SHP77 treated with DMSO at 0.1 percent for 48 hours (cell line): ENCODE results near the gene ZNF500.

Experiments used
- DNase-seq: peaks from one replicate; lab custom pipeline; 2025; lab: John Stamatoyannopoulos, UW

Gene ZNF500

DNA sequence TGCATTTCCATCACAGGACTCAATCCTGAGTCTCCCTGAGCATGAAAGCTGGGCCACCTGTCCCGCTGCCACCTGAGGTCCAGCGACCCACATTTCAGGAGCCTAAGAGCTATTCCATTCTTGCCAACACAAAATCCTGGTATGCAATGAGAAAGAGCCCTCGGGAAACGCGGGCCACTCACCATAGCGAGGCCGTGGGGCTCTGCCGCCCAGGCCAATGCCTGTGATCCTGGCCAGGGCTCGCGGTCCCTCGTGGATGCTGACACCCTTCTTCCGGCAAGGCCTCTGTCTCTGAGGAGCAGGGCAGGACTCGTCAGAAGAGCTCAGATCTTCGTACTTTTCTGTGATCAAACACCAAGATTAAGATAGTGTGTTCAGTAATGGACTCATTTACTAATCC lies 62.0 kb downstream of the ZNF500 start:
- no peak for DNase-seq

GRCh38 chr16:4704491-4704890 lies 62.5 kb downstream of the ZNF500 start:
- DNase-seq, result no peak

DNA sequence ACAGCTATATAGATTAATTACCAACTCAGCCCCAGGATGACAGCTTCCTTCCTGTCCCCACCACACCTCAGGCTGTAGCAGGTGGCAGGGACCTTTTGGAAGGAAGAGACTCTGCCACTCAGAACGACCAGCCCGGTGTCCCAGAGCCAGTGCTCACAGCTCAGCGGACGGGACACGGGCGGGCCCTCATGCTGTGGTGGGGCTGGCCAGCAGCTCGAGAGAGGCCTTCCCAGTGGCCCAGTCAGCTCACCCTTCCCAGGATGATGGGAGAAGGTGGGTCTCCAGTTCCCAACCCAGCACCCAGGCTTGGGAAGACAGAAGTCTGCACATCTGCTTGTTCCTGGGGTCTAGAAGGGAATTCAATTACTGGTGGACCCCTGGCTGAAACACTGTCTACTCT lies 63.1 kb downstream of the ZNF500 start:
- no peak for DNase-seq

GRCh38 chr16:4702466-4702808 lies 64.5 kb downstream of the ZNF500 start:
- DNase-seq, result no peak

DNA sequence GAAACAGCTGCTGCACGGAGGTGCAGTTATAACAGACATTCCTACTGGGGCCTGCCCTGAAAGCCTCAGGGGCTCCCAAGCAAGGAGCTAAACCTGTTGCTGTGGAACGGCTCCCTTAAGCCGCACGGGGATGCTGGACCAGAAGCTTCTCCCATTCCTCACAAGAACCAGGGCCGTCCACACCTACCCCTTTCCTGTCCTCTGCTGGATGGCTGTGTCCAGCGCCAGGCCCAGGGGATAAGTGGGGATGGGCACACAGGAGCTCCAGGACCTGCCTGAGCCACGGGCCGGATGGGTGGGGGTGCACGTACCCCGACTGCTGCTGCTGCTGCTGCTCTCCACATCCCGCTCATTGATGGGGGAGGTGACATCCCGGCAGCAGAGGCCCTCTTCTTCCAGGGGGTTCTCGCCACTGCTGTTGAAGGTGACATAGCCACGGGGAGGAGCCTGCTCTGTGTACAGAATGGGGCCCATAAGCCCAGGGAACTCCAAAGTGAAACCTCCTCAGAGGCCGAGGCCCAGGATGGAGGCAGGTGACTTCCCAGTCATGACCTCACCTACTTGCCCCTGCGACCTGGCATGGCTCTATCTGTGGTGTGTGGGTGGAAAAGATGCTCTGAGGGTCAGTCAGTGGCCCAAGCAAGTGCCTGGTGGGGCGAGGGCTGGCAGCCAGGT lies 65.0 kb downstream of the ZNF500 start:
- DNase-seq, result no peak

GRCh38 chr16:4700997-4701743 lies 65.8 kb downstream of the ZNF500 start:
- DNase-seq, result no peak

DNA sequence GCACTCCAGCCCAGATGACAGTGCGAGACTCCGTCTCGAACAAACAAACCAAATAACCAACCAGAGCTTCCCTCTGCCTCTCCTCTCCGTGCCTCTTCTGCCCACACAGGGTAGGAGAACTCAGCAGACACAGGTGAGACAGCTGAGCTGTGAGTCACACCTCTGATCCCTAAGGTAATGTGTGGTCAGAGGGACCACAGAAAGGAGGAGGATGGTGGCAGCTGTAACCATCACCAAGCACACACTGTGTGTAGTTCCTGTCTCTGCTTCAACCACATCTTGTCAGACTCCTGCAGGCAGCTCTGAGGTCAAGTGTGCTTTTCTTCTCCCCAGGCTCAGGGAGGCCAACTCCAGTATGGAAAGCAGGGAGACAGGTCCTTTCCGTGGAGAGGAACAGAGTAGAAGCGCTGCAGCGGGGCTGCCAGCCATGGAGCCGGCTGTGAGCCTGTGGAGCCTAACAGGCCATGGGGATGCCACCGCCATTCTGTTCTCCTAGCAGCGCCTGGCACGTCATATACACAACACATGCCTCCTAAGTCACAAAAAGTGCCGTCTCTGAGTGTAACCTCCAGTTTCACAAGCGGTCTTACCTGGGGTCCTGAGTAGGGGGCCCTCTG lies 66.5 kb downstream of the ZNF500 start:
- no peak for DNase-seq

DNA sequence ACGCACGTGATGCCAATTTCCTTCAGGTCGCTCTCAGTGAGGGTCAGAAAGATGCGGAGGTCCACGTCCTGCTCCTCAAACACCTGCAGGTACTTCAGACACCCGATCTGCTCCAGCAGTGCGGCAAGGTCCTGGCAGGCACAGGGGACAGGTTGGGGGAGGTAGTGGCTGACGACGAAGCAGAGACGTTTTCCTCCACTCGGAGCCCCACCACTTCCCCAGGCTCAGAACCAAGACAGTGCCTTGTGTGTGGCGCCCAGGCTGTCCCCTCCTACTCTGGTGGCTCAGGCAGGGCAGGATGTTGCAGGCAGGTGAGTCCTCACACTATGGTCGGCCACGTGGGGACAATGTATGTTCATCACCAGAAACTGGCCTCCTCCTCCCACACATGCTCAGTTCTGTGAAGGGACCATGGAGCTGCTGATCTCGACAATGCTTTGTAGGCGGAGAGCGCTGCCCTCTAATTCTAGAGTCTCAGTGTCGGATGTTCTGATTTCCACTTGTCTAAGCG lies 67.9 kb downstream of the ZNF500 start:
- DNase-seq, result no peak

DNA sequence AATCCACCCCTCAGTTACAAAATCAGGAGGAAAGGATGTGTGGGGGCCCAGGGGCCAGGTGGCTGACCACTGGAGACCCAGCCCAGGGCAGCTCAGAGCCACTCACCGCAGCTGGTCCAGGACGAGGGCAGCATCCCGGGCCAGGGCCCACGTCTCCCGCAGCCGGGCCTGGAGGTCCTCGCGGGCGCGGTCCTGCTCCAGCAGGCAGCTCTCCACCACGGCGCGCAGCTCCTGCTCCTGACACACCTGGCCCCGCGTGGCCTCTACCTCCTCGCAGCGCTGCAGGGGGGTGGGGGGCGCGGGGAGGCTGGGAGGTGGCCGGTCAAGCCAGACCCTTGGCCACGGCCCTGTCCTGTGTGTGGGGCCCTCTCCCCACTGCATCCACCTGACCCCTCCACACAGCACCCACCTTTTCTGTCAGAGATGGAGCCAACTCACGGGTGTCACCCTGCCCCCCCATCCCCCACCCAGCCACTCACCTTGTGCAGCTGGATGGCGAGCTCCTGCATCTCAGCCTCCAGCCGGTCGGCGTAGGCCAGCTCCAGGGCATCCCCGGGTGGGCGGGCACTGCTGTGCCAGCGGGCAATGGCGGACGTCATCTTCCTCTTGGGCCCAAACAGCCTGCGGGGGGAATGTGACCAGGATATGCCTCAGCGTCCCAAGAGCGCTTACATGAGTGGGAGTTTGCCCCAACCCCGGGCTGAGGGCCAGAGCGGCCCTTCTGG lies 68.5 kb downstream of the ZNF500 start:
- no peak for DNase-seq
